ENCODE data around the gene PCSK1N. TPM values are rescaled to one million over a fixed set of nuclear protein-coding genes. Genes with fewer than 3 reads are reported as not detected.

Gene PCSK1N
- total and polyA plus RNA-seq, 2 experiments from 2014 or later, result 7.1 to 8.7 TPM

- H3K9me3 ChIP-seq (ENCODE audit: low read depth), result no peaks in the 10 kb centered on the region
- no peaks in the 10 kb centered on the region for H3K4me1 ChIP-seq (ENCODE audit: low read depth)
- H3K27ac ChIP-seq, result no peak overlapping the region
- TF ChIP-seq CTCF (IDR thresholded peaks at IDR 0.05; ENCODE audit: low read depth, low read length), result no peak
- no peaks in the 10 kb centered on the region for H3K27me3 ChIP-seq
- no peaks in the 10 kb centered on the region for H3K36me3 ChIP-seq
- H3K4me3 ChIP-seq, result no peak overlapping the region
- no peak for DNase-seq (ENCODE audit: low read depth in 1 of 2, low spot score in 1 of 2)
Measured at GRCh38 chrX:48781705-48782104, 53.7 kb downstream of the PCSK1N start.

Other genes with a start within 250 kb of the PCSK1N start
- 151 and 205 TPM in 2 replicates for gene WDR13, start 238.1 kb downstream of the PCSK1N start, total RNA-seq
- 150 and 168 TPM in 2 replicates for gene WDR13, start 238.1 kb downstream of the PCSK1N start, polyA plus RNA-seq
- gene WAS, start 151.8 kb downstream of the PCSK1N start, total RNA-seq, result 1.9 TPM in 2 replicates
- gene WAS, start 151.8 kb downstream of the PCSK1N start, polyA plus RNA-seq, result 1.7 and 4.3 TPM in 2 replicates
- 5.5 and 8.1 TPM in 2 replicates for gene SUV39H1, start 138.9 kb downstream of the PCSK1N start, total RNA-seq
- 6.7 and 6.9 TPM in 2 replicates for gene SUV39H1, start 138.9 kb downstream of the PCSK1N start, polyA plus RNA-seq
- gene GLOD5, start 73.9 kb downstream of the PCSK1N start, total RNA-seq, result not detected in 2 replicates
- gene GLOD5, start 73.9 kb downstream of the PCSK1N start, polyA plus RNA-seq, result not detected in 2 replicates
- not detected in 2 replicates for gene GATA1, start 49.0 kb downstream of the PCSK1N start, total RNA-seq
- 0.15 and 0.17 TPM in 2 replicates for gene GATA1, start 49.0 kb downstream of the PCSK1N start, polyA plus RNA-seq
- 143 and 162 TPM in 2 replicates for gene HDAC6, start 33.5 kb downstream of the PCSK1N start, total RNA-seq
- 105 and 114 TPM in 2 replicates for gene HDAC6, start 33.5 kb downstream of the PCSK1N start, polyA plus RNA-seq
- not detected in 2 replicates for gene ERAS, start 9.1 kb downstream of the PCSK1N start, total RNA-seq
- gene ERAS, start 9.1 kb downstream of the PCSK1N start, polyA plus RNA-seq, result 0.17 TPM in 1 of 2 replicates, not detected in the other
- gene TIMM17B, start 62.2 kb upstream of the PCSK1N start, total RNA-seq, result 127 and 152 TPM in 2 replicates
- 219 and 264 TPM in 2 replicates for gene TIMM17B, start 62.2 kb upstream of the PCSK1N start, polyA plus RNA-seq
- 62.8 and 74.8 TPM in 2 replicates for gene PQBP1, start 62.3 kb upstream of the PCSK1N start, total RNA-seq
- 75.3 and 114 TPM in 2 replicates for gene PQBP1, start 62.3 kb upstream of the PCSK1N start, polyA plus RNA-seq
- 17.3 and 22.2 TPM in 2 replicates for gene SLC35A2, start 76.0 kb upstream of the PCSK1N start, total RNA-seq
- 41.8 and 51.4 TPM in 2 replicates for gene SLC35A2, start 76.0 kb upstream of the PCSK1N start, polyA plus RNA-seq
- 18.5 and 25.2 TPM in 2 replicates for gene PIM2, start 83.4 kb upstream of the PCSK1N start, total RNA-seq
- gene PIM2, start 83.4 kb upstream of the PCSK1N start, polyA plus RNA-seq, result 20.7 and 38.4 TPM in 2 replicates
- gene OTUD5, start 122.0 kb upstream of the PCSK1N start, total RNA-seq, result 40.2 and 56.6 TPM in 2 replicates
- gene OTUD5, start 122.0 kb upstream of the PCSK1N start, polyA plus RNA-seq, result 47.8 and 55.6 TPM in 2 replicates
- gene KCND1, start 136.2 kb upstream of the PCSK1N start, total RNA-seq, result 1.1 and 2.6 TPM in 2 replicates
- gene KCND1, start 136.2 kb upstream of the PCSK1N start, polyA plus RNA-seq, result 2.3 and 3.1 TPM in 2 replicates
- 34.7 and 67.3 TPM in 2 replicates for gene GRIPAP1, start 166.7 kb upstream of the PCSK1N start, total RNA-seq
- 44.8 and 65.4 TPM in 2 replicates for gene GRIPAP1, start 166.7 kb upstream of the PCSK1N start, polyA plus RNA-seq
- 30.0 and 55.0 TPM in 2 replicates for gene TFE3, start 207.7 kb upstream of the PCSK1N start, total RNA-seq
- gene TFE3, start 207.7 kb upstream of the PCSK1N start, polyA plus RNA-seq, result 32.1 and 40.9 TPM in 2 replicates
- gene CCDC120, start 223.4 kb upstream of the PCSK1N start, total RNA-seq, result 6.2 and 7.8 TPM in 2 replicates
- gene CCDC120, start 223.4 kb upstream of the PCSK1N start, polyA plus RNA-seq, result 5.4 and 10.8 TPM in 2 replicates
- 22.9 and 30.3 TPM in 2 replicates for gene PRAF2, start 238.4 kb upstream of the PCSK1N start, total RNA-seq
- 56.2 and 76.7 TPM in 2 replicates for gene PRAF2, start 238.4 kb upstream of the PCSK1N start, polyA plus RNA-seq
- gene WDR45, start 244.3 kb upstream of the PCSK1N start, total RNA-seq, result 51.4 and 54.6 TPM in 2 replicates
- gene WDR45, start 244.3 kb upstream of the PCSK1N start, polyA plus RNA-seq, result 58.6 and 62.3 TPM in 2 replicates